Measurements from ENCODE around the gene C2orf49. TPM values are rescaled to one million over a fixed set of nuclear protein-coding genes. Genes with fewer than 3 reads are reported as not detected.

C2orf49 gene
- total and polyA plus RNA-seq, 2 of the 8 experiments (the other 6 are each of a cell fraction or from before 2014, with no cell fraction given), result 5.6 to 19.9 TPM

DNA sequence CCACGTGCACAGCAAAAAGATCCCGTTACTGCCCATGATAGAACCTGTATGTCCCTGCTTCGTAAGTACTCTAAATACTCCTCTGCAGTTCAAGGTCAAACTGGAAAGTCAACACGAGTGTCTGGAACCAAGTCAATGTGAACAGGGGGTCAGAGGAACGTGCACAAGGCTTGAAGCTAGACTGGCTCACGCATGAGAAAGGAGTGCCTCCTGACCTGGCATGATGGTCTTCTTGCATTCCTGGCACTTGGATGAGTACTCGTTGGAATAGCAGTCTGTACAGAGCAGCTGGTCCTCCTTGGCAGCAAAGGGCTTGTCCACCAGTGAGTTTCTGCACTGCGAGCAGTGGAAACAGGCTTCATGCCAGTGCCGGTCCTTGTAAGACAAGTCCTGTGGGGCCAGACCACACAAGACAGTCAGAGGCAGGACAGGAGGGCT, 36.0 kb downstream of the C2orf49 start:
- Histone ChIP-seq H4K5ac (ENCODE audit: insufficient read length, low read depth, low read length) (no peak overlapping the region), H3K23me2 (ENCODE audit: low read depth, low read length) (no peaks in the 10 kb centered on the region), H3K18ac (ENCODE audit: extremely low read depth, low read length) (no peak overlapping the region), H3K4me2 (ENCODE audit: insufficient read depth in 1 of 2, low read depth in 2 of 2, low read length in 2 of 2) (no peak overlapping the region), H3K56ac (replicated peaks; ENCODE audit: insufficient read length, low read depth, low read length) (no peak overlapping the region), H3K36me3 (ENCODE audit: control insufficient read depth in 2 of 4, insufficient read depth in 4 of 4, low read length in 3 of 4) (peaks cover 0 to 16% (median 0%) of the 10 kb centered on the region in 4 experiments; a peak in 4 of 8 replicates), H3K9me3 (ENCODE audit: insufficient read depth in 2 of 2, low read depth in 1 of 2, low read length in 1 of 2) (no peaks in the 10 kb centered on the region), H4K91ac (replicated peaks; ENCODE audit: insufficient read length, low read length) (no peak overlapping the region), H2BK12ac (ENCODE audit: low read depth, low read length) (no peak overlapping the region), H3K79me1 (ENCODE audit: low read depth, low read length) (no peaks in the 10 kb centered on the region), H3K27ac (ENCODE audit: low read depth, low read length) (no peak overlapping the region), H4K8ac (ENCODE audit: extremely low read depth, insufficient read depth, low read length) (no peak overlapping the region), H2AFZ (ENCODE audit: low read length) (no peak overlapping the region), H2AK5ac (ENCODE audit: low read depth, low read length) (no peak overlapping the region), H2BK15ac (ENCODE audit: low read length) (no peak overlapping the region), H3K79me2 (ENCODE audit: control insufficient read depth in 1 of 2, insufficient read depth in 2 of 2, low read length in 2 of 2) (no peaks in the 10 kb centered on the region), H3K14ac (ENCODE audit: insufficient read length) (no peak overlapping the region), H3K23ac (ENCODE audit: insufficient read length) (no peak overlapping the region), H3K27me3 (replicated peaks in 1 of 4; ENCODE audit: control insufficient read depth in 3 of 4, extremely low read depth in 1 of 4, insufficient read depth in 3 of 4, low read length in 3 of 4) (no peaks in the 10 kb centered on the region), H3K4me3 (ENCODE audit: extremely low read depth in 1 of 4, insufficient read depth in 2 of 4, low read depth in 3 of 4, low read length in 4 of 4) (no peak overlapping the region), H4K20me1 (replicated peaks in 1 of 2; ENCODE audit: control insufficient read depth in 1 of 2, insufficient read depth in 2 of 2, low read length in 2 of 2) (no peaks in the 10 kb centered on the region), H3K4ac (replicated peaks; ENCODE audit: insufficient read length, low read depth, low read length) (no peak overlapping the region), H2BK5ac (ENCODE audit: low read depth, low read length) (no peak overlapping the region), H2BK120ac (replicated peaks; ENCODE audit: low read depth, low read length) (no peak overlapping the region), H2BK20ac (ENCODE audit: low read length) (no peak overlapping the region), H3K9ac (replicated peaks in 1 of 4; ENCODE audit: extremely low read depth in 1 of 4, low read depth in 3 of 4, low read length in 3 of 4) (no peak overlapping the region), H3K4me1 (replicated peaks in 1 of 4; ENCODE audit: control insufficient read depth in 3 of 4, insufficient read depth in 4 of 4, low read length in 3 of 4) (no peaks in the 10 kb centered on the region; a peak in 2 of 7 replicates)
- 93% methylated on average over 9 of the region's 9 CpGs; no CpG with 5 or more reads in 1 of the 2 experiments for WGBS, 2 experiments (ENCODE audit: extremely low coverage in 1 of 2, insufficient coverage in 1 of 2, insufficient read length in 1 of 2, insufficient replicate concordance in 2 of 2, low coverage in 1 of 2, low lambda C conversion rate in 2 of 2, missing lambda C conversion rate in 1 of 2)
- DNase-seq (ENCODE audit: low read depth in 1 of 2, low spot score in 2 of 2), result no peak
- TF ChIP-seq JUND (IDR thresholded peaks at IDR 0.05; ENCODE audit: low read length), result no peak
- TF ChIP-seq CHD1 (IDR thresholded peaks at IDR 0.05; ENCODE audit: low read depth, low read length), result no peak
- no peak for TF ChIP-seq SIN3A (conservative IDR thresholded peaks at IDR 0.05 in 1 of 2, IDR thresholded peaks at IDR 0.05 in 1 of 2; ENCODE audit: low read depth in 1 of 2, low read length in 2 of 2)
- ChIA-PET CTCF (ENCODE audit: partially characterized antibody) (interaction anchor here (0.8 to 6.6 kb wide), 2 partner anchors 80 to 147 kb away, joined by 3 to 67 read pairs; no protein-coding TSS in a partner anchor), POLR2A (ENCODE audit: partially characterized antibody) (interaction anchor here (0.6 to 1.8 kb wide), 2 partner anchors 11 to 25 kb away, joined by 3 to 6 read pairs; partner anchors contain the start of gene FHL2)
- FAIRE-seq, result no peak

All from H1 (cell line).